Cardiac muscle cell (in vitro differentiated cells and primary cell): ENCODE data around the gene IMMP2L. TPM values are rescaled to one million over a fixed set of nuclear protein-coding genes. Genes with fewer than 3 reads are reported as not detected.
"Not testable (repeated sequence)": the region's sequence is repeated elsewhere in the genome, so short reads cannot be mapped to it uniquely, and the experiment has no call there.

ENCODE experiments used
- DNase-seq, 2 donors: peaks; one replicate each; pipeline versions ENCODE4 v3.0.0 to v3.0.0-alpha.2; 2010 to 2017; ENCODE audit warnings: low read depth in 1 of 2, low spot score in 1 of 2
- H3K27ac ChIP-seq: fragments of 200-600 bp; sonication (generic); 2 replicates; pipeline ENCODE4 v1.5.1; 2016
- H3K27me3 ChIP-seq: fragments of 200-600 bp; sonication (generic); 2 replicates; pipeline ENCODE4 v1.6.0; 2016; ENCODE audit warnings: control low read depth
- H3K36me3 ChIP-seq: fragments of 200-600 bp; sonication (generic); 2 replicates; pipeline ENCODE4 v1.5.1; 2016; ENCODE audit warnings: control low read depth
- H3K4me1 ChIP-seq: fragments of 200-600 bp; sonication (generic); 2 replicates; pipeline ENCODE4 v1.8.1; 2017; ENCODE audit warnings: low read depth, mild to moderate bottlenecking, mixed run types
- H3K4me3 ChIP-seq: fragments of 200-600 bp; sonication (generic); 2 replicates; pipeline ENCODE4 v1.5.1; 2016; ENCODE audit warnings: mild to moderate bottlenecking
- H3K9me3 ChIP-seq: fragments of 200-600 bp; sonication (generic); 2 replicates; pipeline ENCODE4 v1.5.1; 2017; ENCODE audit warnings: low read depth, mild to moderate bottlenecking, control low read depth
- polyA plus RNA-seq: library from polyadenylated mRNA; unstranded; fragments of >200 nt; fragmentation: Nextera tagmentation; extraction: Ambion mirVana; gene quantifications from 2 replicates; pipeline ENCODE4 v1.2.1, GENCODE V29; 2016
- total RNA-seq: library from RNA; depleted of rRNA; stranded (reverse); fragments of >200 nt; gene quantifications from 2 replicates; pipeline ENCODE4 v1.2.3, GENCODE V29; 2016
- TF ChIP-seq, protein P1 (sequence below): IDR thresholded peaks from 2 replicates; pipeline ENCODE4 v1.5.1; 2012; ENCODE audit warnings: low read depth, mild to moderate bottlenecking, low read length

IMMP2L gene
- total and polyA plus RNA-seq, 2 experiments from 2014 or later = 6.0 to 11.9 TPM

DNA sequence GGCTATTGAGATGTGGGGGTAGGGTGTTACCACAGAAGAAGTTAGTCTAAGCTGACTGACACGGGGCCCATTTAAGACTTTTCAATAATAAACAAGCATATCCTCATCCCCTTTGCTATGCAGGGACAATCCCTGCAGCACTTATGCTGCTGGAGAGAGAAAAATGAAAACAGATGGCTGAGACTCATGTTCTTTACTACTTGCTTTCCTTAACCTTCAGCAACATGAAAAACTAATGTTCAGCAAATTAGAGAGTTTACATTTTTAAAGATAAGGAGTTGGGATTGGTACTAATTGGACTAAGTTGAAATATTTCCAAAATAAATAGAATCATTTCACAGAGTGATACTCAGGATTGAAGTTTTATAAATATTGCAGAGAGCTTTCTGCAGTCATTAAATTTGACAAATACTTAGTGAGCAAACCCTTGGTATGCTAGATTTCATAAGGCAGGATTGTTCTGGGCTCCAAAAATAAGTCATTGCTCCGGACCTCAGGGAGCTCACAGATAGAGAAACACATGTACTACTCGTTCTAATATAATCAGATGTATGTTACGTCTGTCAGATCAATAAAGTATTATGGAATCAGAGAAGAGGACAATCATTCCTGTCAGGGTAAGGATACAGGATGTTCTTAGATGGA is 618.5 kb downstream of the IMMP2L start:
- no peak for DNase-seq
- TF ChIP-seq, protein P1, sequence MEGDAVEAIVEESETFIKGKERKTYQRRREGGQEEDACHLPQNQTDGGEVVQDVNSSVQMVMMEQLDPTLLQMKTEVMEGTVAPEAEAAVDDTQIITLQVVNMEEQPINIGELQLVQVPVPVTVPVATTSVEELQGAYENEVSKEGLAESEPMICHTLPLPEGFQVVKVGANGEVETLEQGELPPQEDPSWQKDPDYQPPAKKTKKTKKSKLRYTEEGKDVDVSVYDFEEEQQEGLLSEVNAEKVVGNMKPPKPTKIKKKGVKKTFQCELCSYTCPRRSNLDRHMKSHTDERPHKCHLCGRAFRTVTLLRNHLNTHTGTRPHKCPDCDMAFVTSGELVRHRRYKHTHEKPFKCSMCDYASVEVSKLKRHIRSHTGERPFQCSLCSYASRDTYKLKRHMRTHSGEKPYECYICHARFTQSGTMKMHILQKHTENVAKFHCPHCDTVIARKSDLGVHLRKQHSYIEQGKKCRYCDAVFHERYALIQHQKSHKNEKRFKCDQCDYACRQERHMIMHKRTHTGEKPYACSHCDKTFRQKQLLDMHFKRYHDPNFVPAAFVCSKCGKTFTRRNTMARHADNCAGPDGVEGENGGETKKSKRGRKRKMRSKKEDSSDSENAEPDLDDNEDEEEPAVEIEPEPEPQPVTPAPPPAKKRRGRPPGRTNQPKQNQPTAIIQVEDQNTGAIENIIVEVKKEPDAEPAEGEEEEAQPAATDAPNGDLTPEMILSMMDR = no peak

DNA sequence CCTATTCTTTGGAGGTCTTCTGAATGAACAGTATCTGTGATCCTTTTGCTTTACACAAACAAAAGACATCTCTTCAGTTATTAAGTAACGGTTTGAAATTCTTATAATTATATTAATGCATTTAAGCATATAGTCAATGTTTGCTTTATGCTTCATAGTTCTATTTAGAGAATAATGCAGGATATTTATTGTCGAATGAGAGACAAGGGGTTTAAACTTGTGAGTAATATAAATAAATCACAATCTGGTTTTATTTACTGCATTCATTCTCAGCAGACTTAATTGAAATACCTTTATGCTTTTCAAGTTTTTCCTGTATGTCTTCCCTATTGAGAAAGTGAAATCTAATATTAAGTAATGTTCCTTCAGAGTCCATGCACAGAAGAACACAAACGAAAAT is 620.9 kb downstream of the IMMP2L start:
- DNase-seq = no peak
- H3K27me3 ChIP-seq = no peaks in the 10 kb centered on the region
- H3K27ac ChIP-seq = no peak overlapping the region
- H3K9me3 ChIP-seq = no peaks in the 10 kb centered on the region
- H3K4me3 ChIP-seq = no peak overlapping the region
- H3K36me3 ChIP-seq = no peaks in the 10 kb centered on the region
- peaks cover 15% of the 10 kb centered on the region for H3K4me1 ChIP-seq
- TF ChIP-seq, protein P1 = no peak

More for the DNA sequence above, 618.5 kb downstream of the IMMP2L start:
- Histone ChIP-seq H3K9me3 (no peaks in the 10 kb centered on the region), H3K4me3 (no peak overlapping the region), H3K27ac (no peak overlapping the region), H3K4me1 (peaks cover 21% of the 10 kb centered on the region), H3K36me3 (no peaks in the 10 kb centered on the region), H3K27me3 (no peaks in the 10 kb centered on the region)

DNA sequence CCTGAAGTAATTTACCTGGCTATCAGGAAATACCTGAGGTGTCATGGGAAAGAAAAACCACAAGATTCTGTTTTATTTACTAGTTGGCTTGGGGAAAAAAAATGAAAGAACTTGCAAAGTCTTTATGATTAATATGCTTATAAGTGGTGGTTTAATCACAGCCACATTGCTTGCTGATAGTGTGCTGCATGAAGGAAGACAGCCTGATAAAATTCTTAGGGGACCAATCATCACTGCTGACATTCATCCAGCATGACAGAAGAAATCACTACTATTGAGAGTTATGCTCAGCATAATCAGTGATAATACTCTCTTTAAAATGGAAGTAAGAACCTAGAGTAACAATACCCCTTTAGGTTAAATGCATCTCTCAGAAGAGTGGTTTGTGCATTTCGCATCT is 621.5 kb downstream of the IMMP2L start:
- no peak for DNase-seq

DNA sequence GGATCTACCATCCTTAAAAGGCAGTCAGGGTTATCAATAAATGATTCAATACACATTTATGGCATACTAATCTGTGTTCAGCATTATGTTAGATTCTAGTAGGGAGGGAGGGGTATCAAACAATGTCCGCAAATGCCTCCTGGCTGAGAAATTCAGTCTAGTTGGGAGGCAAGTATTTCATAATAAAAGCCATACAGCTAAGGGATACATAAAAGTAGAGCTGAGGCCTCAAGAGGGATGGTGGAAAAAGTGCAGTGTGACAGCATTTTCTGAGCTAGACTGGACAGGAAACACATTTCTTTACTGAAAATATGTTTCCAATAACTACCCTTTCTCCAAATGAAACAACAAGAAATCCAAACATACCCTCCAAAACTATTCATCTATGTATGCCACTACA is 624.1 kb downstream of the IMMP2L start:
- Histone ChIP-seq H3K27ac (no peak overlapping the region), H3K36me3 (no peaks in the 10 kb centered on the region), H3K27me3 (no peaks in the 10 kb centered on the region), H3K9me3 (no peaks in the 10 kb centered on the region), H3K4me3 (no peak overlapping the region), H3K4me1 (peaks cover 9% of the 10 kb centered on the region)
- TF ChIP-seq, protein P1 = no peak
- DNase-seq = no peak

More for the DNA sequence above, 621.5 kb downstream of the IMMP2L start:
- Histone ChIP-seq H3K9me3 (no peaks in the 10 kb centered on the region), H3K36me3 (no peaks in the 10 kb centered on the region), H3K27ac (no peak overlapping the region), H3K4me3 (no peak overlapping the region), H3K27me3 (no peaks in the 10 kb centered on the region), H3K4me1 (peaks cover 15% of the 10 kb centered on the region)
- TF ChIP-seq, protein P1 = no peak

DNA sequence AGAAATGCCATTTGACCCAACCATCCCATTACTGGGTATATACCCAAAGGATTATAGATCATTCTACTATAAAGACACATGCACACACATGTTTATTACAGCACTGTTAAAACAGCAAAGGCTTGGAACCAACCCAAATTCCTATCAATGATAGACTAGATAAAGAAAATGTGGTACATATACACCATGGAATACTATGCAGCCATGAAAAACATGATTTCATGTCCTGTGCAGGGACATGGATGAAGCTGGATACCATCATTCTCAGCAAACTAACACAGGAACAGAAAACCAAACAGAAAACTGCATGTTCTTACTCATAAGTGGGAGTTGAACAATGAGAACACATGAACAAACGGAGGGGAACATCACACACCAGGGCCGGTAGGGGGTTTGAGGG is 625.6 kb downstream of the IMMP2L start:
- H3K27me3 ChIP-seq, H3K27ac ChIP-seq, H3K4me1 ChIP-seq, H3K36me3 ChIP-seq, H3K9me3 ChIP-seq, H3K4me3 ChIP-seq, DNase-seq: not testable (repeated sequence)

DNA sequence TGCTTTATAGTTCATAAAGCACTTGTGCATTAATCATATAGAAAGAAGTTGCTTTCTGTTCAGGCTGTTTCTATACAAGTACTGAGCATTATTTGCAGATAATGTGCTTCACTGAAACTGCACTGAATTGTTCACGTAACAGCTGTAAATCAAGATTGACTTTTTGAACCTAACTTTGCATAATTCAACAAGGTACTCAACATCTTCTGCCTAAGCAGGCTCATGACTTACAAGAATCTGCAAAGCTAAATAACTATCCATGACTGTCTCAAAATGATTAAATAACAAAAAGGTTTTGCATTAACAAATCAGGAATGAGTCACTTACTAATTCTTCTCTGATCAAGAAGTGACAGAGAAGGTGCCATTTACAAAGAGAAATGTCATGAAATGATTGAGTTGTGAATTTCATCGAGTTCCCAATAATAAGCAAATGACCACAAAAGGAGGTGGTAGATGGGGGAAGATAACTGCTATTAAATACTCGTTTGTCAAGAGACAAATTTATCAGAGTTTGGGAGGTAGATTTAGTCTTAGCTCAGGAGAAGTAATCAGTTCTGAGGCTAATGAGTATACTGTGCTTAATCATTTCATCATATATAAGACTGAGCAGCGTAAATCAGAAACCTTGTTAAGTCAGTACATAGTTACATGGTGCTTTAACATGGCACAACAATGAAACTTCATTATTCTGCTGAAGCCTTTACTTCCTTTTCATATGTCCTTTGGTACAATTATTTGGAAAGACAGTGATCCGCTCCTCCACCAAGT is 632.6 kb downstream of the IMMP2L start:
- Histone ChIP-seq H3K4me1 (no peaks in the 10 kb centered on the region), H3K36me3 (no peaks in the 10 kb centered on the region), H3K27me3 (no peaks in the 10 kb centered on the region), H3K27ac (no peak overlapping the region), H3K4me3 (no peak overlapping the region), H3K9me3 (no peaks in the 10 kb centered on the region)
- TF ChIP-seq, protein P1 = no peak
- no peak for DNase-seq
